GM12873 (cell line): Measurements from ENCODE around the gene HCFC1R1.

Source experiments
- CTCF ChIP-seq: IDR thresholded peaks from 2 replicates; pipeline ENCODE4 v1.5.1; 2012; ENCODE audit warnings: low read depth, mild to moderate bottlenecking, moderate library complexity, low read length, control low read depth; ENCODE audit not compliant: insufficient read depth; ENCODE audit errors: missing control alignments

Gene HCFC1R1

DNA sequence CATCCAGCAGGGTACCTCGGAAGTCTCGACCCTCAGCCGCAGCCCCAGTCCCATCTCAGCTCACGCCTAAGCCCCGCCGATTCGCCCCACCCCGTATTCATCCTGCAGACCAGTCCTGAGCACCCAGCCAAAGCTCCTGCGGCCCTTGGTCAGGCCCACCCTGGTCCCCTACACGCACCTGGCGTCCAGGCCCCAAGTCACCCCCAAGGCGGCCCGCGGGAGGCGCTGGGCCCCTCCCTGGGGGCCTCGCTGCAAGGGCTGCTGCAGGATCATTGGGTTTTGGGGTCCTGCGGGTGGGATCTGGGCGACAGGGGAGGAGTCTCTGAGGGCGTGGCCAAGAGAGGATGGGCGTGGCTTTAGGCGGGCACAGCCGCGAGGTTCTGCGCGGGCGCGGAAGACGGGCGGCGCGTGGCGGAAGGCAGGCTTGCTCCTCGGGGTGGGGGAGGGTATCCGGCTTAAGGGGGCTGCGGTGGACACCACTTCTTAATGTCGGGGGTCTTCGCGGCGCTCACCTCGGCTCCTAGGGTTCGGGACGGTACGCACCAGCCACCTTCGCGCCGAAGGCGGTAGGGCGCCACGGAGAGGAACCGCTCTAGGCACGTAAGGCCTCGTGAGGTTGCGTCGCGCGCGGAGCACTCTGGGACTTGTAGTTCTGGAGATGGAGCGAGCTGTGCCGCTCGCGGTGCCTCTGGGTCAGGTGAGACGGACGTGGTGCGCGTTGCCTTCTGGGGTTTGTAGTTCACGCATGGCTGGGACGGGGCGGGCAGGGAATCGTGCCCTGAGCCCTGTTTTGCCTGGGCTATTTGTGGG, at the start of gene HCFC1R1, which contains the start of gene THOC6:
TSS of gene HCFC1R1 (minus strand) at position 274 of the 810 bp plus-strand sequence. CDS start at position 273, 1 bp downstream.
TSS of gene THOC6 (plus strand) at position 367 of the 810 bp plus-strand sequence. CDS start at position 659, 292 bp downstream.
- no peak for TF ChIP-seq CTCF

- no peak for TF ChIP-seq CTCF
These were observed 49.7 kb upstream of the HCFC1R1 start for GRCh38 chr16:3073448-3073847.

- no peak for TF ChIP-seq CTCF
These were observed 47.9 kb upstream of the HCFC1R1 start for GRCh38 chr16:3071655-3072054.

DNA sequence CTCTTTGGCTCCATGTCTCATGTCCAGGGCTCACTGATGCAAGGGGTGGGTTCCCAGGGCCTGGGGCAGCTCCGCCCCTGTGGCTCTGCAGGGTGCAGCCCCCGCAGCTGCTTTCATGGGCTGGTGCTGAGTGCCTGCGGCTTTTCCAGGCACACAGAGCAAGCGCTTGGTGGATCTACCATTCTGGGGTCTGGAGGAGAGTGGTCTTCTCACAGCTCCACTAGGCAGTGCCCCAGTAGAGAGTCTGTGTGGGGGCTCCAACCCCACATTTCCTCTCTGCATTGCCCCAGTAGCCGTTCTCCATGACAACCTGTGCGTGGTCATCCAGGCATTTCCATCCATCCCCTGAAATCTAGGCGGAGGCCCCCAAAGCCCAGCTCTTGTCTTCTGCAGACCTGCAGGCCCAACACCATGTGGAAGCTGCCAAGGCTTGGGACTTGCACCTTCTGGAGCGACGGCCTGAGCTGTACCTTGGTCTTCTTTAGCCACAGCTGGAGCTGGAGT, 46.9 kb upstream of the HCFC1R1 start:
- TF ChIP-seq CTCF: no peak

DNA sequence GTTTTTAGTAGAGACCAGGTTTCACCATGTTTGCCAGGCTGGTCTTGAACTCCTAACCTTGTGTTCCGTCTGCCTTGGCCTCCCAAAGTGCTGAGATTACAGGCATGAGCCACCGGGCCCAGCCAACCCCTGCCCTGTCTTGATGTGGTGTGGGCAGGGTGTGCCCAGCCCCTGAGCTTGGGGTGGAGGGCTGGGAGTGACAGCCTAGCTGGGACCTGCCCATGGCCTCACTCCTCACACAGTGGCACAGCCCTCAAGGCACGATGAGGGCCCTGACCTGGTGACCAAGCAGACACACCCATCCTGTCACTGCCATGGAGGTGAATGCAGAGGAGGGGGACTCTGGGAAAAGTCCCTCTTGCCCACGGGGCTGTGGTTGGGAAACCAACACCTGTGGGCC, 44.7 kb upstream of the HCFC1R1 start:
- TF ChIP-seq CTCF: no peak

DNA sequence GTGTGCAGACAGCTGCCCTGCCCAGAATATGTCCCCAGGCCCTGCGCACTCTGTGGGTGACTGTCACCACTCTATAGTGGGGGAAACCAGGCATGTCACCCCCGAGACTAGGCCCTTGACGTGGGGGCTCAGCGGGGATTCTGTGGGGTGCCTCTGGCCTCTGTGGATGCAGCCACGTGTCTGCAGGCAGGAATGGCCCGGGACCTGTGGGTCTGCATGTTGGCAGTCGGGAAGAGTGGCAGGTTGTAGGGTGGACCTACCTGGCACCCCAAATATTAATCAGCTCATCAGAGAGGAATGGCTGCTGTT, 42.7 kb upstream of the HCFC1R1 start:
- no peak for TF ChIP-seq CTCF

GRCh38 chr16:3065742-3066439, 42.1 kb upstream of the HCFC1R1 start:
- no peak for TF ChIP-seq CTCF
